Measurements from ENCODE around the gene NHERF2. TPM values are rescaled to one million over a fixed set of nuclear protein-coding genes. Genes with fewer than 3 reads are reported as not detected.

Gene NHERF2
- total and polyA plus RNA-seq, 9 of the 15 experiments (the other 6 are each of a cell fraction or from before 2014, with no cell fraction given) = 0.15 to 42.0 (median 12.5) TPM

DNA sequence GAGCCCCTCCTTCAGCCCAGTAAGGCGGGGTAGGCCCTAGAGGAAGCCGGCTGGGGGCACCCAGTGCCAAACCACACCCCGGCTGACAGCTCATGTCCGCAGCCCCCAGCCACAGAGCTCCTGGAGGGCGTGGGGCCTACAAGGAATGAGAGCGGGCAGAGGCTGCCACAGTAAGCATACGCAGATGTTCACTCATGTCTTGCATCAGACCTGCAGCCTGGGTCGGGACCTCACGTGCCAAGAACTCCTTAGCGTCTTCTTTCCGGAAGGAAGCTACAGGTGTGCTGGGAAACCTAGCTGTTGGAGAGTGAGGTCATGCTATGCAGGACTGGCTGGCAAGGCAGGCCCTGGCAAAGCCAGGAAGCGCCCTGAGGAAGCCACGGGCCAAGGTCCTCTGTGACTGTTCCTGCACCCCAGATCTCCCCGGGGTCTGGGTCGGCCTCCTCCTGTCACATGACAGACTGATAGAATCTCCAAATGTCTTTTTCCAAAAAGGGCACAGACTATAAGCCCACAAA, 18.6 kb upstream of the NHERF2 start:
- DNase-seq (ENCODE audit: extremely low read depth in 1 of 4, low spot score in 3 of 4) = peak in 2 of 4 experiments; percentile 46 to 53
- Histone ChIP-seq H3K27me3 (ENCODE audit: control insufficient read depth in 2 of 2, insufficient read depth in 2 of 2, low read length in 2 of 2) (no peaks in the 10 kb centered on the region), H3K27ac (ENCODE audit: extremely low read depth, low read depth, low read length) (peak overlapping the region; percentile 42; the same call in 2 of the 3 replicates), H2AFZ (ENCODE audit: low read depth, low read length) (no peak overlapping the region), H3K36me3 (ENCODE audit: control insufficient read depth, insufficient read depth, low read length) (peaks cover 49% of the 10 kb centered on the region; the same call in 2 of the 3 replicates), H3K4me1 (replicated peaks in 1 of 2; ENCODE audit: control insufficient read depth in 2 of 2, insufficient read depth in 2 of 2, low read length in 2 of 2) (peaks cover 27 to 75% of the 10 kb centered on the region in 2 experiments), H3K9me1 (ENCODE audit: control insufficient read depth, insufficient read depth, low read length) (peaks cover 19% of the 10 kb centered on the region), H3K9ac (ENCODE audit: insufficient read depth in 1 of 2, low read depth in 2 of 2, low read length in 2 of 2) (peak overlapping the region; percentile 91 to 99), H3K4me2 (ENCODE audit: insufficient read depth, low read length) (peak overlapping the region; percentile 93), H4K20me1 (replicated peaks; ENCODE audit: control insufficient read depth, insufficient read depth, low read length) (peaks cover 46% of the 10 kb centered on the region), H3K4me3 (peak overlapping the region; percentile 99), H3K79me2 (ENCODE audit: control insufficient read depth, insufficient read depth, low read length) (peaks cover 78% of the 10 kb centered on the region), H3K9me3 (replicated peaks; ENCODE audit: control insufficient read depth, insufficient read depth, low read depth, low read length) (no peaks in the 10 kb centered on the region)
- intact Hi-C loops (cut with micrococcal nuclease) = loop anchor here (2.0 kb wide), 1 partner anchor 15 kb away; no protein-coding TSS in a partner anchor
- 11% methylated on average over 15 of the region's 15 CpGs for WGBS (ENCODE audit: insufficient coverage, low coverage, missing lambda C conversion rate)
- in situ Hi-C loops (cut with MboI) = no loop called here
- ChIA-PET CTCF (ENCODE audit: low intra/inter-chr PET ratio) (no interaction called here), POLR2A (interaction anchor here (0.6 to 2.6 kb wide), 4 partner anchors 11 to 147 kb away, joined by 3 to 13 read pairs (median 6); partner anchors contain the start of genes RPS2 and TRAF7)
- peak; percentile 0; the same call in 1 of the 3 replicates for ATAC-seq
- FAIRE-seq = no peak
- TSS peak; percentile 79 for BruUV-seq (replicated peaks)
- TF ChIP-seq ELF4 (CRISPR knock-in tag; IDR thresholded peaks at IDR 0.05) (no peak), ARHGAP35 (IDR thresholded peaks at IDR 0.05; ENCODE audit: partially characterized antibody) (no peak), CSDE1 (IDR thresholded peaks at IDR 0.05) (no peak), C11orf30 (IDR thresholded peaks at IDR 0.05; ENCODE audit: low read depth) (no peak), CC2D1A (IDR thresholded peaks at IDR 0.05) (no peak), TAF9B (IDR thresholded peaks at IDR 0.05; ENCODE audit: partially characterized antibody) (no peak), ZNF140 (CRISPR knock-in tag; IDR thresholded peaks at IDR 0.05) (no peak), RBM17 (IDR thresholded peaks at IDR 0.05; ENCODE audit: borderline replicate concordance, low read depth, low read length) (no peak), JUNB (CRISPR knock-in tag; conservative IDR thresholded peaks at IDR 0.05) (no peak), FOXA3 (CRISPR knock-in tag; conservative IDR thresholded peaks at IDR 0.05 in 1 of 2, IDR thresholded peaks at IDR 0.05 in 1 of 2) (no peak), MCM7 (IDR thresholded peaks at IDR 0.05) (no peak), FOXK2 (conservative IDR thresholded peaks at IDR 0.05 in 1 of 2, IDR thresholded peaks at IDR 0.05 in 1 of 2; ENCODE audit: low read depth in 2 of 2) (no peak), BRF1 (IDR thresholded peaks at IDR 0.05; ENCODE audit: borderline replicate concordance, extremely low read depth, insufficient read length) (no peak), ZNF79 (CRISPR knock-in tag; IDR thresholded peaks at IDR 0.05; ENCODE audit: low read depth) (no peak), RFX5 (IDR thresholded peaks at IDR 0.05; ENCODE audit: low read depth, low read length) (no peak), SMAD4 (CRISPR knock-in tag; conservative IDR thresholded peaks at IDR 0.05) (peak; percentile 58), RFX1 (IDR thresholded peaks at IDR 0.05) (no peak)
- TF ChIP-seq, protein P1, sequence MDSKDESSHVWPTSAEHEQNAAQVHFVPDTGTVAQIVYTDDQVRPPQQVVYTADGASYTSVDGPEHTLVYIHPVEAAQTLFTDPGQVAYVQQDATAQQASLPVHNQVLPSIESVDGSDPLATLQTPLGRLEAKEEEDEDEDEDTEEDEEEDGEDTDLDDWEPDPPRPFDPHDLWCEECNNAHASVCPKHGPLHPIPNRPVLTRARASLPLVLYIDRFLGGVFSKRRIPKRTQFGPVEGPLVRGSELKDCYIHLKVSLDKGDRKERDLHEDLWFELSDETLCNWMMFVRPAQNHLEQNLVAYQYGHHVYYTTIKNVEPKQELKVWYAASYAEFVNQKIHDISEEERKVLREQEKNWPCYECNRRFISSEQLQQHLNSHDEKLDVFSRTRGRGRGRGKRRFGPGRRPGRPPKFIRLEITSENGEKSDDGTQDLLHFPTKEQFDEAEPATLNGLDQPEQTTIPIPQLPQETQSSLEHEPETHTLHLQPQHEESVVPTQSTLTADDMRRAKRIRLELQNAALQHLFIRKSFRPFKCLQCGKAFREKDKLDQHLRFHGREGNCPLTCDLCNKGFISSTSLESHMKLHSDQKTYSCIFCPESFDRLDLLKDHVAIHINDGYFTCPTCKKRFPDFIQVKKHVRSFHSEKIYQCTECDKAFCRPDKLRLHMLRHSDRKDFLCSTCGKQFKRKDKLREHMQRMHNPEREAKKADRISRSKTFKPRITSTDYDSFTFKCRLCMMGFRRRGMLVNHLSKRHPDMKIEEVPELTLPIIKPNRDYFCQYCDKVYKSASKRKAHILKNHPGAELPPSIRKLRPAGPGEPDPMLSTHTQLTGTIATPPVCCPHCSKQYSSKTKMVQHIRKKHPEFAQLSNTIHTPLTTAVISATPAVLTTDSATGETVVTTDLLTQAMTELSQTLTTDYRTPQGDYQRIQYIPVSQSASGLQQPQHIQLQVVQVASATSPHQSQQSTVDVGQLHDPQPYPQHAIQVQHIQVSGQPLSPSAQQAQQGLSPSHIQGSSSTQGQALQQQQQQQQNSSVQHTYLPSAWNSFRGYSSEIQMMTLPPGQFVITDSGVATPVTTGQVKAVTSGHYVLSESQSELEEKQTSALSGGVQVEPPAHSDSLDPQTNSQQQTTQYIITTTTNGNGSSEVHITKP (IDR thresholded peaks at IDR 0.05; ENCODE audit: partially characterized antibody) = no peak
- TF ChIP-seq, protein P2, sequence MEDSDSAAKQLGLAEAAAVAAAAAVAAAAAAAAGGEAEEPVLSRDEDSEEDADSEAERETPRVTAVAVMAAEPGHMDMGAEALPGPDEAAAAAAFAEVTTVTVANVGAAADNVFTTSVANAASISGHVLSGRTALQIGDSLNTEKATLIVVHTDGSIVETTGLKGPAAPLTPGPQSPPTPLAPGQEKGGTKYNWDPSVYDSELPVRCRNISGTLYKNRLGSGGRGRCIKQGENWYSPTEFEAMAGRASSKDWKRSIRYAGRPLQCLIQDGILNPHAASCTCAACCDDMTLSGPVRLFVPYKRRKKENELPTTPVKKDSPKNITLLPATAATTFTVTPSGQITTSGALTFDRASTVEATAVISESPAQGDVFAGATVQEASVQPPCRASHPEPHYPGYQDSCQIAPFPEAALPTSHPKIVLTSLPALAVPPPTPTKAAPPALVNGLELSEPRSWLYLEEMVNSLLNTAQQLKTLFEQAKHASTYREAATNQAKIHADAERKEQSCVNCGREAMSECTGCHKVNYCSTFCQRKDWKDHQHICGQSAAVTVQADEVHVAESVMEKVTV (CRISPR knock-in tag; IDR thresholded peaks at IDR 0.05) = no peak

All from K562 (cell line).